HG02642 (cell line): Measurements from ENCODE around the gene OR6S1.
"Not testable (repeated sequence)": the region's sequence is repeated elsewhere in the genome, so short reads cannot be mapped to it uniquely, and the experiment has no call there.

Source experiments
- ATAC-seq: cut with Tn5 transposase; IDR thresholded peaks from one replicate; pipeline ENCODE4 v1.9.1; 2021; ENCODE audit warnings: mild to moderate bottlenecking; ENCODE audit not compliant: unreplicated experiment, poor library complexity

Gene OR6S1

GRCh38 chr14:20632448-20632830 lies 9.1 kb downstream of the OR6S1 start:
- ATAC-seq, result peak; percentile 21

DNA sequence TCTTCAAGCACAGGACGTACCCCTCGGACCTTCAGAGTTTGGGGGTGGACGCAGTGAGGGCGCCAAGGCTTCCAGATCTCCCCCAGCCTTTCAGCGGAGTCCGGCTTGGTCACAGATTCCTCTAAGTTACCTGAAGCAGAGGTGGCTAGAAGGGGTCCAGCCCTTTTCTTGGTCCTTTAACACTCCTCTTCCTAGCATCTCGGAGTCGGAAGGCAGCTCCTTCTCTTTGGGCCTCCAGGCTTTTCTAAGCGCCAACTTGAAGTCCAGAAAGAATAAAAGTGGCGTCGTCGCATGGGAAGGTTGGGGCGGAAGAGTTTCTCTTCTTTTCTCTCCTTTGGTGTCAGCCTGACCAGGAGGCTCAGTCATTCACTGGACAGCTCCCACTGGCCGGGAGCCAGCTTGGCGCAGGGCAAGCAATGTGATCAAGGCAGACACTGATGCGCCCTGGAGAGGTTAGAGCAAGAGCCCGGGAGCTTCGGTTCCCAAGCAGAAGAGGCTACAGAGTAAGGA lies 9.6 kb downstream of the OR6S1 start:
- ATAC-seq, result peak; percentile 7

GRCh38 chr14:20631023-20631879 lies 10.2 kb downstream of the OR6S1 start:
- ATAC-seq, result no peak

DNA sequence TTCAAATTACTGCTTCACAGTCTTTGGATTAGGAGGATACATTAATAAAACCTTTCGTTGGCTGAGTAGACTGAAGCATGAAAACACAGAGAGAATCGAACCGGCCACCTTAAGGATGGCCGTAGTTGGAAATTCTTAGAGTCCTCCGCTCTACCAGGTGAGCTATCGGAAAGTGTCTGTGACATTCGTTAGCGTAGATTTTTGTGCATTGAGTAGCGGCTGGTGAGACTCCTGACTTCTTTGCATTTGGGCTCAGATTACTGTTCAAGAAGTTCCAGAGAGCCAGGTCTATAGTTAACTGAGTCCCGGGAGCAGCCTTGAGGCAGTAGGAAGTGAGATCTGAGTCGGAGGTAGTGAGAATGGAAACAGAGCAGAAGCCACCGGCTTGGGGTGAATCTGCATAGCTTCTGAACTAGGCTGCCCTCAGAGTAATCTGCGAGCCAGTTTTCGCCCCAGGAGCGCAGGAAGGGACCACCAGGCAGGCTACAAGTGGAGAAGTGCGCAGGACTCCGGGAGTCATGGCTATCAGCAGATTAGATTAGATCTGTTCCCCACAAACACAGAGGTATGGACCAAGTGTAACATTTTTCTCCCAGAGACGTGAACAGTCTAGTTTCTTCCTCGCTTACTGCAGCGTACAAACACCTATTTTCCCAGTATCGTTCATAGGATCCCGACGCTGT lies 11.0 kb downstream of the OR6S1 start:
- ATAC-seq, result no peak

DNA sequence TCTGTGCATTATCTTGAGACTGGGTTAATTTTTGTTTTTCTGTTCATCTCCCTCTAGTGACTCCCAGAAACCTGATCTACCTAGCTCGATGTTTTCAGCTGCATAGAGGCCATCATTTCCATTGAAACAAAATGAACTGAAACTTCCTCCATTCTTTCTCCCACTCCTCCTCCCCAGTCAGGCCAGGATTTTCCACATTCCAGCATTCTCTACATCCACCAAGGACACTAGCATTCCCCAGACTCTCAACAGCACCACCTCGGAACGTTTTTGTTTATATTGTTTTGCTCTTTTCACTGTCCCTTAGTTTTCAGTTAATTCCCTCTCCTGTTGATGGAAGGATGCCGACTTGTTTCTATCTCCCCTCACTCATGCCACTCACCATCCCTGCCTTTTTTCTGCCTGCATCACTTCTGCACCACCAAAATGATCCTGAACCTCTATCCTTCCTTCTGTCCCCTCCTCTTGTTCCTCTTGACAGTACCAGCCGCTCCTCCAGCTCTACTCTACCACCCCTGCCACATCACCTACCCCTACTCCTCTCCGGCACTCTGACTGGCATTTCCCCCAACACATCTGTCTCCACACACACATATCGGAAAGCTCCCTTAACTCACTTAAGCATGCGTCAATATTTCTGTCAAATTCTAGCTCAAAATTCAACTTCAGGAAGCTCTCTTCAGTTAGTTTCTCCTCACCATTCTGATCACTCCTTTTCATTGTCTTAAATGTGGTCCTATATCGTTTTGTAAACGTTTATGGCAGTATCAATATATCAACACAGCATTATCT lies 13.2 kb downstream of the OR6S1 start:
- ATAC-seq, result no peak

DNA sequence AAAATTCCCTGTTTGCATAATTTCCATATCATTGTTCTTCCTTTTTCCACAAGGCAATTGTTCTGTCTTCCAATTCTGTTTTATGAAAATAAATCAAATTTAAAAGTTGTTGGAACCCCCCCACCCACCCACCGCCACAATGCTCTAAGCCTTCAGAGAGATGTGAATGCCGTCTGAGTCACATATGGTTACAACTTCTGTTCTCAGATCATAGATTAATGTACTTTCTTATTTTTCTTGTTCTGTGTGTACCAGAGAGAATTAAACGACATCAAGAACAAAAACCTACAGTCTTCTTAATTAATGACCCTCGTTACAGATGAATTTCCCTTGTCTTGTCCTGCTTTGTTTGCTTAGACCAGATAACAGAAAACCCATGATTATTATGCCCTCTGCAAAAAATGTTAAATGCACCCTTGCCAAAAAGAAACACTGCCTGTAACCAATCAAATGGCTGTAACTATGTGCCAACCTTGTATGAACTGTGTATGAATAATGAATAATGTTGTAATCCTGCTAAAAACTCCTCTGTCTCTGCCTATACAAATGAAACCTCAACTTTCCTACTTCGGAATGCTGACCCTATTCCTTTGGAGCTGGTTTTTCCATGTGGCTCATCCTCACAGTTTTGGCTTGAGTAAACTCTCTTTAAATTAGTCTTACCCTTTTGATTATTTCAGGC lies 14.0 kb downstream of the OR6S1 start:
- ATAC-seq, result no peak

DNA sequence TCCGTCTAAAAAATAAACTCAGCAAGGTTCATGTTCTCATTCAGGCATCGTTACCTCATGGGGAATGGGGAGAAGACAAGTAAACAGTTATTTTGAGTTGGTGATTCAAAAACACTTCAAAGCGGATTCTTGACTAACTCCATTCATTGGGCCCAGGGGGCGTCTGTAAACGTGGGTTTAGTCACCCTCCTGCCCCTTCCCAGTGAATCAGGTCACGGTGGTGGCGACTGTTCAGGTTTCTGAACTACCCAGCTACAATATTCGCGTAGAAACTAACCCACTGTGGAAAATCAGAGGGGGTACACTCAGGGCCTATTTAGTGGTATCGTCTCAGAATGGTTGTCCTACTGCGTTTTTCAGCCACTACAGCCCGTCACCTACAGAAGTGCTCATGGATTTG lies 15.2 kb downstream of the OR6S1 start:
- no peak for ATAC-seq

DNA sequence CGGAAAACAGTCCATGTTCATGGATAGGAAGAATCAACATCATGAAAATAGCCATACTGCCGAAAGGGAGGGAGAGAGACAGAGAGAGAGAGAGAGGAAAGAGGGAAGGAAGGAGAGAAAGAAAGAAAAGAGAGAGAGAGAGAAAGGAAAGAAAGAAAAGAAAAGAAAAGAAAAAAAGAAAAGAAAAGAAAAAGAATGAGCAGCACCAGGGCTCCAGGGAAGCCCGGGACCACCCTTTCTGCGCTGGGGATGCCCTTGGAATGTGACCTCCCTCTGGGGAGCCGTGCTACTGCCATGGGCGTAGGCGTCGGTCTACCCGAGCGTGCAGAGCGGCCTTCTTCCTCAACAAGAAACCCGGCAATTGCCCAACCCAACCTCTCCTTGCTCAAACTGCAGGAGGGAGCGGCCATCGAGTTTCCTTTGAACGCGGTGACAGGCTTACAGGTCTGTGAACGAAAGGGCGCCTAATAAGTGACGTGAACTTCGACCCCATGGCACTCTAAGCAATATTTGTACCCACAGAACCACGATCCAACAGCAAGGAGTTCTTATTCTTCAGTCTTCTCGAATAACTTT lies 16.9 kb downstream of the OR6S1 start:
- peak; percentile 50 for ATAC-seq

DNA sequence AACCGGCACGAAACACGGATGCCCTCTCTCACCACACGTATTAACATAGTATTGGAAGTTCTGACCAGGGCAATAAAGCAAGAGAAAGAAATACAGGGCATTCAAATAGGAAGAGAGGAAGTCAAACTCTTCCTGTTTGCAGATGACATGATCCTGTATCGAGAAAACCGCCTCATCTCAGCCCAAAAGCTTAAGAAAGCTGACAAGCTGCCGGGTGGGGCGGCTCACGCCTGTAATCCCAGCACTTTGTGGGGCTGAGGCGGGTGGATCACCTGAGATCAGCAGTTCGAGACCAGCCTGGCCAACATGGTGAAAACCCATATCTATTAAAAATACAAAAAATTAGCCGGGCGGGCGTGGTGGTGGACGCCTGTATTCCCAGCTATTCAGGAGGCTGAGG lies 17.7 kb downstream of the OR6S1 start:
- ATAC-seq, result no peak

GRCh38 chr14:20622816-20623291 lies 18.6 kb downstream of the OR6S1 start:
- no peak for ATAC-seq

DNA sequence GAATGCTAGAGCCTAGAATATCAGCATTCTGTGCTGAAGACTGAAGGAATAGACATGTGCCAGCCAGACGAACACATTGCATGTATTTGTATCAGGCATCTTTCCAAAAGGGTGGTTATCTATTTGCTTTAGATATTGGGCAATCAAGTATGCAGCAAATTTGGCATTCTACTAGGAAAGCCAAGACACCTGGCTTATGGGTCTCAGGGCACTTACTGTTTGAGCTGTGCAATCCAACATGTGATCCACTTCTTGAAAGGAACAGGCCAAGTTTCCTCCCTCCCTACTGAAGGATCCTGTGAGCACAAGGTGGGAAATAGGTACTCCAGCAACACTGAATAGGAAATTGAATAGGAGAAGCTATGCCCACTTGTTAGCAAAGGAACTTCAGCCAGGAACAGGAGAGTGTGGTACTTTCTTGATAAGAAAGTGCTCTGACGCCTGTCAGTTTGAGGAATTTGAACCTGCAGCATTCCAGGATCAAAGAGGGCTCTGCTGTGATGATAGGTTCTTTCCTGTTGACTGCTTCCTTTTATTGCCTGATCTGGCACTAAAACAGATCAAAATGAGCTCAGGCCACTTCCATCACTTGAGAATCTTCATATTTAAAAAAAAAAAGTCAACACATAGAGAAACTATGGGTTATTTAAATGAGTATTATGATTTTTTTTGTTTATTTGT lies 20.6 kb downstream of the OR6S1 start:
- ATAC-seq, result no peak

- not testable (repeated sequence) for ATAC-seq
Observed at GRCh38 chr14:20619688-20620087, 21.8 kb downstream of the OR6S1 start.

GRCh38 chr14:20618271-20618749 lies 23.2 kb downstream of the OR6S1 start:
- ATAC-seq, result no peak

DNA sequence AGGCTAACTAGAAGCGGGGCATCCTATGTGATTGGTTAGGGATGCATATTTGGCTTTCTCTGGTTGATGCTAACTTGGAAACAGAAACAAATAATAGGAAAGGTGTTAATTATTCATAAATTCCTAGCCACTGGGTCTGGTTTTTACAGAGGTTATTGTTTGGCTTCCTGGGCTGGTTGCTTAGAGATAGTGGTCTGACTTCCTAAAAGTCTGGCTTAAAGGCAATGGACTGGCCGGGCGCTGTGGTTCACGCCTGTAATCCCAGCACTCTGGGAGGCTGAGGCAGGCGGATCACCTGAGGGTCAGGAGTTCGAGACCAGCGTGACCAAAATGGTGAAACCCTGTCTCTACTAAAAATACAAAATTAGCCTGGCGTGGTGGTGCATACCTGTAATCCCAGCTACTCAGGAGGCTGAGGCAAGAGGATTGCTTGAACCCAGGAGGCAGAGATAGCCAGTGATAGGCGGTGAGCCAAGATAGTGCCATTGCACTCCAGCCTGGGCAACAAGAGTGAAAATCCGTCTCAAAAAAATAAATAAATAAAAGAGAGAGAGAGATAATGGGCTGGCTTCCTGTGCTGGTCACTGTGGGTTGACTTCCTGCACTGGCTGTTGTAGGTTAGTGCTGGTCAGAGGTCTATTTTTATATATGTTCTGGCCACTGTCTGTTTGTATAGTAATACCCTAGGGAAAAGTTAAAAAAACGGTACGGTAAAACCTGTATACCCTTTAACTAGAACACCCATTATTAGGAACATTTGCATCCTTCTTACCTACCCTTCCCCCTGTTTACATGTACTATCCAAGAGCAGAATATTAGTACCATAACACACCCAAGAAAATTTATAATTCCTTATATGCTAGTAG lies 24.1 kb downstream of the OR6S1 start:
- no peak for ATAC-seq

- ATAC-seq, result no peak
Observed at GRCh38 chr14:20615996-20616395, 25.5 kb downstream of the OR6S1 start.

DNA sequence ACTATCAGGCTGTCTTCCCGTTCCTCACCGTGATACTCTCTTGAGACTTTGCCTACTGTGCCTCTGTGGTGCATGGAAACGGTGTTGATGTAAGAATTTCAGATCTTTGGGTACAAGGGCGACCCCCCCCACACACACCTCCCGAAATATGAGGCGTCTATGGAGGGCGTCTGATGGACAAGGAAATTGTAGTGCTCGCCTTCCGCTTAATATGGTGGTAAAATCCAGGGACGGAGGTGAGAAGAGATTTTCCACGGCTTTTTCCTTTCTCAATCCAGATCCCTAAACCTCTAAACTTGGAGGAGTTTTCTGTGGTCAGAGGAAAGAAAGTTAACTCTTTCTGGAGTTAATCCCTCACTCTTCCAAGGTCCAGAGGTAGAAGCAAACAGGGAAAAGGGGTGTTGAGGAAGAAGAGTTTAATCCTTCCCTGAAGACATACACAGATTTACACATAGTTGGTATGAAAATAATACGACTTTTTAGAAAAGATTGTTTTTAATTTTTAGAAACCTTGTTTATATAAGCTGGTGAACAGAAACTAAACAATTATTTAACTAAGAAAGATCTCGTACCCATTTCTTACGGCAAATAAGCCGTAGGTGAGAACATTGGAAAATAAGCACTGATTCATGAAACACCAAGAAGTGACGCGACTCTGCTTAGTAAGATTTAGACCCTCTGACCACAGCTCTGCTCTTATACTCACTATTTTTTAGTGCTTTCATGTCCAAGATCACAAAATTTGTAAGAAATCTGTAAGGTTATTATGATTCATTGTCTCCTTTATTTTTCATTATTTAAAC lies 27.3 kb downstream of the OR6S1 start:
- peak; percentile 6 for ATAC-seq
